IPS DF 4.7 (cell line): ENCODE results near the gene SMAD5.
A peak's percentile ranks its signal among the peaks of the same experiment; 100 is the strongest.

Experiments
- DNase-seq: peaks from one replicate; pipeline ENCODE4 v3.0.0-alpha.2; 2013; ENCODE audit warnings: low spot score; ENCODE audit errors: extremely low read depth

The SMAD5 gene

GRCh38 chr5:136194576-136194975, 61.9 kb downstream of the SMAD5 start:
- no peak for DNase-seq

- DNase-seq = no peak
These were observed 63.6 kb downstream of the SMAD5 start for GRCh38 chr5:136195971-136196820.

GRCh38 chr5:136197462-136198142, 65.0 kb downstream of the SMAD5 start:
- no peak for DNase-seq

DNA sequence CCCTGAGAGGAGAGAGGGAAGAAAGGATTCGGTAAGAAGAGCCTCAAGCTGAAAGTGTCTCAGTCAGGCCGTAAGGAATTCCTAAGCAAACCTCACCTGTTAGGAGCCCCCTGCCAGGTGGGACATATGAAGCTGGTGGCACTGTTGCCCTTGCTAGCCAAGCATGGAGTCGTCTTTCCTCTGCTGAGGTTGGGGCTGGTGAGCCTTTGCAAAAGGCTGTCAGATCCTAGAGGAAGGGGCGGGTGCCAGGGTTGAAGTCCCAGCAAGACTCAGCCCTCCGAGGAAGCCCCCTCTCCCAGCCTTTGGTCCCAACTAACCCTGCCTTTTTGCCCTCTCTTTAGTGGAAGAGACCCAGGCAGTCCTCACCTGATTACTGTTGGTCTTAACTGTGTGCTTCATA, 65.8 kb downstream of the SMAD5 start:
- DNase-seq = no peak

DNA sequence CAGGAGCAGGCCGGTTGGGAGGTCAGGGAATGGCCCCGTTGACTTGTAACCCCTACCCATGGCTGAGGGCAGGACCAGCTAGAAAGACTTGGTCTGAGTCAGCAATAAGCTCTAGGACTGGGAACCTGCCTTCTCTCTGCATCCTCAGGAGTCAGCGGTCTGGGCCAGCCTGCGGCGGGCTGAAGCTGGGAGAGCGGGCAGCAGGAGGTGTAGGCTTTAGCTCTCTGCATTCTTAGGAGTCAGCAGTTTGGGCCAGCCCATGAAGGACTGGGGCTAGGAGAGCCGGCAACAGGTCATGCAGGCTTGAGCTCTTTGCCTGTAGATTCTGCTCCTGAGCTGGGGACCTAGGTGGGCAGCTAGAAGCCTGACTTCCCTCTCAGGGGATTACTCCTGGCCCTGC, 66.8 kb downstream of the SMAD5 start:
- DNase-seq = no peak

GRCh38 chr5:136200130-136200529, 67.5 kb downstream of the SMAD5 start:
- no peak for DNase-seq

DNA sequence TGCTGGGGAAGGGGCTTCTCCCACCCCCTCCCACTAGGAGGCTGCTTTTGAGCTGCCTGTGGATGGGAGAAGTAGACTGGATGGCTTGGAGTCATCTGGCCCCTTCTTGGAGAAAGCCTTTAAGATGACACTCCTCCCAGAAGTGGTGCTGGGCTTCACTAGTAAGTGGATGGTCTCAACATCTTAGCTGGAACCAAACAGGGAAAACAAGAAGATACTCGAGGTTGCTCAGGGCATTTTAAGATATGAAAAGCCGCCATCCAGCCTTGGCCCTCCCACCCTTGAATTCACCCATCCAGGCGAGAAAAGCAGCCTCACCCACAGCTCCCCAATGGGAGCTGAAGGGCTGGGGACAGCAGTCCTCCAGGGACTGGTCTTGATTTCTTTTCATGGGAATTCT, 68.1 kb downstream of the SMAD5 start:
- DNase-seq = no peak

- DNase-seq = no peak
These were observed 69.2 kb downstream of the SMAD5 start for GRCh38 chr5:136201870-136202269.

DNA sequence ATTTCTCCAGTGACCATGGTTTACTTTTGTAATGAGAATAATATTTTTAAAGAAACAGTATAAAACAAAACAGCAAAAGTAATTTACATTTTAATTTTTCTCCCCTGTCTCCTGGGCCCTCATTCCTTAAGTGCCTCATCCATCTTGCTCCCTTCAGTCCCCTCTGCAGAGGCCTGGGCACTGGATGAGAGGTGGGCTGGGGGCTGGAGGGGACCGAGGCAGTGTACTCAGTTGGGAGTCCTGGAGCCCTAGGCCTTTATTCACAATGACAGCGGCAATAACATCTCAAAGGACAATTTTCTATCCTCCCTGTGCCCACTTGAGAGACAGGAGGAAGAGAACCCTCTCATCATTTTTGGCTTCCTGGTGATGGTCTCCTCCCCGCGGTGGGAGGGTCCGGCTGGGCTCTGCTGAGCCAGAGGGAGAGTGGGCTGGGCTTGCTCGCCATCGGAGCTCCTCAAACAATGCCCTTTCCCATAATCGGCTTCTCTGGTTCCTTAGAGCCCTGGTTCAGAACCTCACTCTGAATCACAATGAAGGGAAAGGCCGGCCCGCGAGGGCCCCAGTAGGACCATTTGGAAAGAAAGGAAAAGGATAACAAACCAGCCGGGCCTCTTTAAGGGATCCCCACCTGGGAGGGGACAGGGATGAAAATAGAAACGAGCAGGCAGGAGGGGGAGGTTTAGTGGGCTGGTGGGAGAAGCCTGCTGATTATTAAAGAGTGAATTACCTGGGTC, 70.0 kb downstream of the SMAD5 start:
- peak; percentile 64 for DNase-seq

DNA sequence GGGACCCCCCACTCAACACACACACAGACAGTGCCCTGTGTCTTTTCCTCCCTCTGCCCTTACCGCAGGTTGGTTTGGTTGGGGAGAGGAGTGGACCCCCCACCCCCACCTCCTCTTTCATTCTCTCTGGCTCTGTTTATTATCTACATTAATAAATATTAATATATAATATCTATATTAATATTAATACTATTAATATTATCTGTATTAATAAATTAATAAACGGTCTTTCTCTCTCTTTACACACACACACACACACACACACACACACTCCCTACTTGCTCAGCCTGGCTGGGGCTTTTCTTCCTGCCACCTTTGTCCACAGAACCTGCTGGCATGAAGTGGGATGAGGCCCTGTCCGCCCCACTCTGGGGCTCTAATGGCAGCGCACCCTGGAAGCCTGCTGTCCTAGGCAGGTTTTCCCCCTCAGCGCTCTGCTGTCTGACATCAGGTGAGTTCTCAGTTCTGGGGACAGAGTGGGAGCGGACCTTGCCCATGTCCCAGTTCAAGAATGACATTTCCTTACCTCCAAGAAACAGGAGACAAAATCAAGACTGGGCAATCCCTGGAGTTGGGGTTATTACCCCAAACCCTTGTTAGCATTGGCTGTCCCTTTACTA, 70.8 kb downstream of the SMAD5 start:
- DNase-seq = no peak

DNA sequence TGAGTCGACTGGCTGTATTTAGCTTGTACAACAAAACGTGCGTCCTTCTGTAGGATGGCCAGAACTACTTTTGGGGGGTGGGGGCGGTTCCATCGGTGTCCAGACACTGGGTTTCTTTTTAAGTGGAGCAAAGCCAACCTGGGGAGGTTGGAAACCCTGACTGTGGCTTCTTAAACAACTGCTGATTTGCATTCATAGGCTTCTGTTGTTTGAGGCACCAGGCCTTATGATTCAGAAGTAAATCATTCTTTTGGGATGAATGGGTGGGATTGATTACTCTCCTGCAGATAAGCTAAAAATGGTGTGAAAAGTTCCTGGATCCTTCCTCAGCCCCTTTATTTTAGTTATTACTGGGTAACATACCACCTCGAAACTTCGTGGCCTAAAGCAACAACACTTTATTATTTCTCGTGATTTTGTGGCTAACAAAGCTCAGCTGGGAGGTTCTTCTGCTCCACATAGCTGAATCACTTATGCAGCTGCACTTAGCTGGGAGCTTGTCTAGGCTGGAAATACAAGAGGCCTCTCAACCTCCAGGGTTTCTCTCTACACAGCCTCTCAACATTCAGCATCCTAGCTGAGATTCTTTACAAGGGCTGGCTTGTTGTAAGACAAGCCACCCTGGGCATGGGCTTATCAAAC, 72.5 kb downstream of the SMAD5 start:
- DNase-seq = no peak

GRCh38 chr5:136205941-136206340, 73.3 kb downstream of the SMAD5 start:
- DNase-seq = no peak

- no peak for DNase-seq
These were observed 73.7 kb downstream of the SMAD5 start for GRCh38 chr5:136206361-136206760.

GRCh38 chr5:136207631-136208030, 75.0 kb downstream of the SMAD5 start:
- no peak for DNase-seq

GRCh38 chr5:136208916-136209315, 76.3 kb downstream of the SMAD5 start:
- no peak for DNase-seq

- DNase-seq = no peak
These were observed 76.8 kb downstream of the SMAD5 start for GRCh38 chr5:136209346-136209910.

GRCh38 chr5:136210259-136210658, 77.6 kb downstream of the SMAD5 start:
- no peak for DNase-seq

DNA sequence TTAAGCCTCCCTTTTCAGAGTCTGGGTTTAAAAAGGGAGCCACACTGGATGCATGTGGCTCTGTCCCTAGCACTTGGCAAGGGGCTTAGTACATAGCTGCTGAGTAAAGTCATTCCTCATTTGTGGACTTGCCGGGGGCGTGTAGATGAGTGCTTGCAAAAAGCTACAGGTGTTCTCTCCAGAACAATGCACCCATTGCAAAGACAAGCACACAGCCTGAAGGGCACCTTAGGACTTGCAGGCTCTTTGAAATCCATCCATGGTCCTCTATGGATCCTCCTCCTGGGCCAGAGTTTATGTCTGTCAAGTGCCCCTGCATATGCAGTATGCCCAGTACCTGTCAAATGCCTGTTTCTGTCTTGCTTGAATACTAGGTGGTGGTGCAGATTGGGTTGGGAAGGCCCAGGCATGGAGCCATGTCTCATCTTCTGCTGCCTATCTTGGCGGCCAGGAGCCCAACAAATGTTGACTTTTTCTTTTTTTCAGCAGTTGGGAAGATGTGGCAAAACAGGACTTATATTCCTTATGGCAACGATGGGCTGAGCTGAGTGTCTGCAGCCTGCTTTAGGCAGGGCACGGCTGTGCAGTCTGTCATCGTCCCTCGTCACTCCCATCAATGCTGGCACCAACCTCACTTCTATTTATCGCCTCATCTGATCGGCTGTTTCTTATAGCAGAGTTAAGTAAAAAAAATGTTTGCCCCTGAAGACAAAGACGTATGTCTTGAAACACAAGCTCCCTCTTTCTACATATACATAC, 78.8 kb downstream of the SMAD5 start:
- no peak for DNase-seq

GRCh38 chr5:136212252-136212721, 79.6 kb downstream of the SMAD5 start:
- DNase-seq = no peak

GRCh38 chr5:136213919-136214493, 81.4 kb downstream of the SMAD5 start:
- no peak for DNase-seq
